GM21619 (cell line): ENCODE results near the gene SH3PXD2A.

ENCODE experiments used
- ATAC-seq: cut with Tn5 transposase; IDR thresholded peaks from one replicate; pipeline ENCODE4 v1.9.1; 2021; ENCODE audit not compliant: unreplicated experiment

Gene SH3PXD2A, protein sequence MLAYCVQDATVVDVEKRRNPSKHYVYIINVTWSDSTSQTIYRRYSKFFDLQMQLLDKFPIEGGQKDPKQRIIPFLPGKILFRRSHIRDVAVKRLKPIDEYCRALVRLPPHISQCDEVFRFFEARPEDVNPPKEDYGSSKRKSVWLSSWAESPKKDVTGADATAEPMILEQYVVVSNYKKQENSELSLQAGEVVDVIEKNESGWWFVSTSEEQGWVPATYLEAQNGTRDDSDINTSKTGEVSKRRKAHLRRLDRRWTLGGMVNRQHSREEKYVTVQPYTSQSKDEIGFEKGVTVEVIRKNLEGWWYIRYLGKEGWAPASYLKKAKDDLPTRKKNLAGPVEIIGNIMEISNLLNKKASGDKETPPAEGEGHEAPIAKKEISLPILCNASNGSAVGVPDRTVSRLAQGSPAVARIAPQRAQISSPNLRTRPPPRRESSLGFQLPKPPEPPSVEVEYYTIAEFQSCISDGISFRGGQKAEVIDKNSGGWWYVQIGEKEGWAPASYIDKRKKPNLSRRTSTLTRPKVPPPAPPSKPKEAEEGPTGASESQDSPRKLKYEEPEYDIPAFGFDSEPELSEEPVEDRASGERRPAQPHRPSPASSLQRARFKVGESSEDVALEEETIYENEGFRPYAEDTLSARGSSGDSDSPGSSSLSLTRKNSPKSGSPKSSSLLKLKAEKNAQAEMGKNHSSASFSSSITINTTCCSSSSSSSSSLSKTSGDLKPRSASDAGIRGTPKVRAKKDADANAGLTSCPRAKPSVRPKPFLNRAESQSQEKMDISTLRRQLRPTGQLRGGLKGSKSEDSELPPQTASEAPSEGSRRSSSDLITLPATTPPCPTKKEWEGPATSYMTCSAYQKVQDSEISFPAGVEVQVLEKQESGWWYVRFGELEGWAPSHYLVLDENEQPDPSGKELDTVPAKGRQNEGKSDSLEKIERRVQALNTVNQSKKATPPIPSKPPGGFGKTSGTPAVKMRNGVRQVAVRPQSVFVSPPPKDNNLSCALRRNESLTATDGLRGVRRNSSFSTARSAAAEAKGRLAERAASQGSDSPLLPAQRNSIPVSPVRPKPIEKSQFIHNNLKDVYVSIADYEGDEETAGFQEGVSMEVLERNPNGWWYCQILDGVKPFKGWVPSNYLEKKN

DNA sequence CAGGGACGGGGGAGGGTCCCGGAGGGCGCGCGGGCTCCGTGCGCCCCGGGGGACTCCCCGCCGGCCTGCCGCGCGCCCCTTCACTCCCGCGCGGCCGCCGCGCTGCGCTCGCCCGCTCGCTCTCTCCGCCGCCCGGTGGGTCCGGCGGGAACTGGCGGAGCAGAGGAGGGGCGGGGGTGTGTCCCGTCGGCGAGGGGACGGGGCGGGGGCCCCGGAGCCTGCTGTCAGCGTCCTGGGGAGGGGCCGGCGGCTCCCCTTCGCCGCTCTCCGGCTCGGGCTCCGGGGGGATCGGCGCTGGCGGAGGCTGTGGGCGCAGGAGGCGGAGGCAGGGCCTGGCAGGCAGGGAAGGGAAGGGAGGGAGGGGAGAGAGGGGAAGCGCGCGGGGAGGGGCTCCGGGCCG is at the start of gene SH3PXD2A:
TSS of gene SH3PXD2A (minus strand) at position 153 of the 400 bp plus-strand sequence. CDS start 310 bp downstream, outside the sequence.
- ATAC-seq: no peak

DNA sequence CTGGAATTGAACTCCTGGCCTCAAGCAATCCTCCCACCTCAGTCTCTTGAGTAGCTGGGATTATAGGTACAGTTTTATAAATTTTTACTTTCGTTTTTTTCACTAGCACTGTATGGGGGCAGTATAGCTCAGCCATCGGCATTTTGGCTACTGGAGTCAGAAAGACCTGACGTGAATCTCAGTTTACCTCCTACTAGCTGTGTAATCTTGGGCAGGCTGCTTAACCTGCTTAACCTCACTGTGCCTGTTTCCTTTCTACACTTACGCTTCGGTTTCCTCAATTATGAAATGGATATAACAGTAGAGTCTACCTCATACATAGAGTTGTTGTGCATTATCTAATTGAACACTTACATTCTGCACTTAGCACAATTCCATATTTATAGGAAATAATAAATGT is 45.9 kb upstream of the SH3PXD2A start:
- no peak for ATAC-seq

DNA sequence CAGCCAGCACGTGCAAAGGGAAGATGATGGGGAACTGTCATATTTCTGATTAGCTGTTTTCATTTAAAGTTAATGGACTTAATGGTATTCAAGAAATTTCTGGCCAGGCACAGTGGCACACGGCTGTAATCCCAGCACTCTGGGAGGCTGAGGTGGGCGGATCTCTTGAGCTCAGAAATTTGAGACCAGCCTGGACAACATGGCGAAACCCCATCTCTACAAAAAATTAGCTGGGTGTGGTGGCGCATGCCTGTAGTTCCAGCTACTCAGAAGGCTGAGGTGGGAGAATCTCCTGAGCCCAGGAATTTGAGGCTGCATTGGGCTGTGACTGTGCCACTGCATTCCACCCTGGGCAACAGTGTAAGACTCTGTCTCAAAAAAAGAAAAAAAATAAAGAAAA is 43.9 kb upstream of the SH3PXD2A start:
- ATAC-seq: no peak

DNA sequence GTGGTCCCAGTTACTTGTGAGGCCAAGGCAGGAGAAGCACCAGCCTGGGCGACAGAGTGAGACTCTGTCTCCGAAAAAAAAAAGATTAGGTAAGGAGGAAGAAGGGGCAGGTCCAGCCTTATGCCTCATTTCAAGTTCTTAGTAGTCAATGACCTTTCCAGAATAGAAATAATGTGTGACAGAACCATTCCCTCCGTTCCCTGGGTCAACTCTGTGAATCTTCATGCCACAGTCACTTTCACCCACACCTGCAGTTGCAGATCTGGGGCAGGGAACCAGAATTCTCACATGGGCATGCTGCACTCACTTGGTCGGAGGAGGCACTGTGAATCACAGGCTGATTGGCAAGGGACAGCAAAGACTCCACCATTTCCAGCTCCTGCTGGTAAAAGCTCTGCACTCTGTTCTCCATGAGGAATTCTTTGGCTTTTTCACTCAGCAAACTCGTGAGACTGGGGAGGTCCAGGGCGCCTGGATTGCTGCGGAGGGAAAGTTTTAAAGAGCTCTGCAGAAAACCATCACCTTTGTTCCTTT is 41.9 kb upstream of the SH3PXD2A start:
- ATAC-seq: no peak

DNA sequence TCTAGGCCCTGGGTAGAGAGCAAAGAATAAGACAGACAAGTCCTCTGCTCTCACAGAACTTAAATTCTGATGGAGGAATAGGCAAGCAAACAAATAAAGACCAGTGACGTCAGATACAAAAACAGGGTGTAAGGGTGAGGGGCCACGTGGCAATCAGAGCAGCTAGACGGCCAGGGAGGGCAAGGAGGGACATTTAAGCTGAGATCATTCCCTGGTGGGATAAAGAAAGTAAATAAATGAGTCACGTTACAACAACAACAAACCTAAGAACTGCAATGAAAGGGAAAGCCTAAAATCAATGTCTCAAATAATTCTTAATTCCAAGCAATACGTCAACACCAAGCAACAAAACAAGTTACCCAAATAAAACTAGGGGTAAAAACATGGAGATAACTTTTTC is 40.8 kb upstream of the SH3PXD2A start:
- no peak for ATAC-seq

DNA sequence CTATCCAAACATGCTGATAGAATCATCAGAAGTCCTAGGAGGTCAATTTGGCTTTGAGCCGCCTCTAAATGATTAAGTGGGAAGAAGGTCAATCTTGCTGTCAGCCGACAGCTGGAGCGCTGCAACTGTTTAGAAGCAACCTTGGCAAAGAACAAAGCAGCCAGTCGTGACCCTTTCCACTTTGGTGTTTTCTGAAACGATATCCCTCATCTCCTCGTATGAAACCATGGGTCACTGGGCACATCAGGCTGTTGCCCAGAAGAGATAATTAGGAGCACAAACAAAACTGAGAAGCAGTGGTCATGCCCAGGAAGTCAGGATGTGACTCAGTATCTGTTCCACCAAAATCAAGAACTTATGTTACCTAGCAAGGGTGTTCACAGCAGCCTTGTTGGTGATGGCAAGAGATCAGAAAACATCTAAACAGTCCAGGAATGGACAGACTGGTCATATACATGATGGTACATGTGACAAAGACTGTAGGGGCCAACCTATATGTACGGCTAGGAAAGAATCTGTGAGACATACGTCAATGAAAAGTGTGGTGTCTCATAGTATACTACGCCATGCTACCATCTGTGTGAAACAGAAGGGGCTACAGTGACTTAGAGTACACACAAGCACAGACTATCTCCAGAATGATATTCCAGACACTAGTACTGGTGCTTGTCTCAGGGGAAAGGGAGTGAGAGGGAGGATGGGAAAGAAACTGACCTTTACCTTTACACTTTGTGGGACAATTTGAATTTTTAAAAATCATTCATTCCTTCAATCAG is 40.2 kb upstream of the SH3PXD2A start:
- no peak for ATAC-seq

DNA sequence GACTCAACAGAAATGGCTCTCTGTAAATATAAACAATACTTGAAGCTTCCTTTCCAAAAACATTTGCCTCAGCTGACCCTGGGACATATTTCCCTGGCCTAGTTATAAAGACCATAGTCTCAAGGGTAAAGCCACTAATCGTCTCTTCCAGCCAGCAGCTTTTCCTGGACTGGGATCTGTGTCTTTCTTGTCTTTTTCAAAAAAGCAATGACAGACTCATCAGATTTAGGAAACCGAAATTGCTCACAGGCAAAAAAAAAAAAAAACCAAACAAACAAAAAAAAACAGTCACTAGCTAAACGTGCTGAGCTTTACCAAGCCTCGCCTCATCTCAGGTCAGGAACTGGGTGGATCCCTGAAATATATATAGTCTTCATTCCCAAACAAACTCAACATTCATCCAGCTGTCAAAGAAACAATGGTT is 39.1 kb upstream of the SH3PXD2A start:
- ATAC-seq: no peak

DNA sequence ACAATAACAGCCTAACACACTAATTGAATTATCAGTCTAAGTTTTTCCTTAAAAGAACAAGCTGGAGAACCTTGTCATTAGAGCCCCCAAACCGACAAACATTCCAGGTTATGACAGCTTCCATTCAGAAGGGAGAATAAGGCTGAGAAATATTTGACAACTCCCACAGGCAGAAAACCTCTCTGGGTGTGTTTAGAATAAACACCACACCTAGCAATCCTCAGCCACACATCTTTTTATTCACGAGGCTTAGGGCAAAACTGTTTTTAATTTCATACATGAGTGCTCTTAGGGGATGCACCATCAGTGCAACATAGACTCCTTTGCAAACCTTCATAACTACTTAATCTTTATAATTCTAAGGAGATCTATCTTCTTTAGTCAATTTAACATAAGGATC is 38.4 kb upstream of the SH3PXD2A start:
- ATAC-seq: no peak

DNA sequence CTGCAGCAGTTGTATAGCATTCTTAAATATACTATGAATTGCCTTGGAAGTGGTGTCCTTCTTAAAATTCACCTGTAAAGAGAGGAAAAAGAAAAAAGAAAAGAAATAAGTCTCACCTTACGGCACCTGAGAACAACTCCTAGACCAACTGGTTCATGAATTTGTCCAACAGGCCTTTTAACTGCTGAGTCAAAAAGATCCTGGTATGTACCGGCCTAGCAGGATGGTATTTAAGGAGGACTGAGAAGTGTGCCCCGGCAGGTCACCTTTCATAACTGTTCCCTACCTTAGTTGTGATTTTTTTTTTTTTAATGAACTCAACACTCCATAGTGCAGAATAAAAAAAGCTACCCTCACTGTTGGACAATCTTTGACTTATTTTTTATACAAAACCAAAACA is 36.8 kb upstream of the SH3PXD2A start:
- ATAC-seq: no peak

DNA sequence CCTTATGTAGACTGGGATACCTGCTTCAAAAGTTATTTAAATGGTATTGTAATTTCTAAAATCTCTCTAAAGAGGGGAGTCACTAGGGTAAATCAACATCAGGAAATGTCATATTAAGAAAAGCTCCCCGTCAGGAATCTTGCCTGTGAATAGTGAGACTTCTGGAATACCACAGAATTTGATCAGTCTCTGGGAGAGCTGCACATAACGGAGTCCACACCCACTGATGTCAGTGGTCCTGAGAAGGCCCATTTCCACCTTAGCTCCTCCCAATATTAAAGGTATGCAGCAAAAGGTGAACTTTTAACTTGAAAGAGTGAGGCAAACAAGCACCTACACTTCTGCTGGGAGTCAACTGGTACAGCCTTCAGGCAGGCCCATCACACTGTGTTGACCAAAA is 35.3 kb upstream of the SH3PXD2A start:
- no peak for ATAC-seq

DNA sequence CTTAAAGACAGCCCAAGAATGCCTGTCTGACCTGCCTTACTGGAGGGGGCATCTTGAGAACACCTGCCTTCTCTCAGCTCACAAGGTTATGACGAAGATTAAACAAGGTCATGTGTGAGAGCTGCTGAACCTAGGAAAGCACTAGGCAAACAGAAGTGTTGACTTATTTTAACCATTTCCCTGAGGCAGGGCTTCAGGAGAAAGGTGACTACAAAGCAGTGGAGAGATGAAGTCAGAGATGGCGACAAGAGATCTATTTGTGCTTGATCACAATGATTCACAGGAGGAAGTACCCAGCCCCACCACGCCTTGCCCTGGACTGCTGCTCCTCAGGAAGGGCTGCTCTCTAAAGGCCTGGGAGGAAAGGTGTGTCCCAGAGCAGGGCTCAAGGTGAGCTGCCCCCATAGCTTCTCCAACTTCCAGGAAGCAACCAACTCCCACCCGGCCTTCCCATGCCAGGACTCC is 34.9 kb upstream of the SH3PXD2A start:
- no peak for ATAC-seq

DNA sequence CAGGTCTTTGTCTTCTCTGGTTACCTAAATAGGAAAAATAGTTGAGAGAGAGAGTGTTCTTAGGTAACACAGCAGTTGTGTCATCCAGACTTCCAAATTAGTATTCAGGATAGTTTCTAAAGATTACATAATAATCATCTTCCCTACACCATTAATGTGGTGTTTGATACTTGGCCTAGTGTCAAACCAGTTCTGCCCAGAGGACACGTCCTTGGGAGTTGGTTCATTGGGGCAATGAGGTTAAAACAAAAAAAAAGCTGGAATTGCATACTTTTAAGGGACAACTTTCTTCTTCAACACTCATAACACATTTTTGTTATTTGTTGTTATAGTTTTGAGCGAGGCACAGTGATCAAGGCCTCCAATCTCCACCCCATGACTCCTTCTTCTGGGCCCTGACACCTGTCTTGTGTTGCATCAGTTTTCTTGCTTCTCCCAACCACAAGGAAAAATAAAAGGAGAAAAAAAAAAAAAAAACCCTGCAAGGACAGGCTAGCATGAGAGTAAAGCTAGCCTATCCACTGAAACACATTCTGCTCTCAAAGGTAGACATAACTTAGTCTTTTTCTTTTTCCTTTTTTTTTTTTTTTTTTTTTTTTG is 33.8 kb upstream of the SH3PXD2A start:
- ATAC-seq: no peak

DNA sequence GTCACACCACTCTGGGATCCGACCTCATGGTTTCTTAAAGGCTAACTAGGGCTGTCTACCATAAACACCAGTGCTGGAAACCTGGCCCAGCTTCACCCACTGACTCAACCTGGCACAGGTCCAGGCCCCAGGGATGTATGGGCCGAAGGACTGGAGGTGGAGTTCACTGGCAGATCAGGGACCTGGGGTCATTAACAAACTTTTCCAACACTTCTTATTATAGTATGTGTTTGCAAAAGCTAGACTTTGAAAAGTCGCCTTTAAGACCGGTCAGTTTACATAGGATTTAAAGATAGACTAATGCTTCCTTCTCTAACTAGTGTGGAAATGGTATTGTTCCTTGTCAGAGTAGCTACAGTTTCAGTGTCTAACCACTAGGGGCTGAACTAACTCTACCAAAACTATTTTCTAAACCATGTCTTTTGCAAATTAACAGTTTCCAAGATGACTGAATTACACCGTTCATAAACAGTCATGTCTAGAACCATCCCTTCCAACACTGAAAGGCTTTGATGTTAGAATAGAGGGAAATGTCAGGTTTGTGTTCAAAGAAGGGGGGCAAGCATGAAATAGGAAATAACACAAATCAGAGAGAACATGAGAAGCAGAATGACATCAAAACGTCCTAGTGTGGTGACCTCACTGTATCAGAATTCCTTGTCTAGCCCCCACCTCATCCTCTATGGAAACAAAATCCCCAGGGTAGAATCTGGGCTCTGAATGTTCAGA is 32.9 kb upstream of the SH3PXD2A start:
- peak; percentile 68 for ATAC-seq

DNA sequence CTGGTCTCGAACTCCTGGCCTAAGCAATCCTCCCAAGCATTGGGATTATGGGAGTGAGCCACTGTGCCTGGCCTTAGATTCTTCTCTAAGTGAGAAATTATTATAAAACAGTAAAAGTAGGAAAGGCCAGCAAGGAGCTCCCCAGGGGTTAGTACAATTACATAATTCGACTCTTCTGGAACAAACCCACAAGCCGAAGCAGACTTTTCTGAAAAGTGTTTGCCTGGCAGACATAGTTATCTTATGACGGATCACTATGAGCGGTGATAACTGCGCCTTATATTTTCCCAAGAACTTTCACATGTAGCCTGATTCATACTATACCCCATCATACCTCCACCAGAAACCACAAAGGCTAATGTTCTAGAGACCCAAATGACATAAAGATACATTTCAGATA is 30.2 kb upstream of the SH3PXD2A start:
- ATAC-seq: no peak

DNA sequence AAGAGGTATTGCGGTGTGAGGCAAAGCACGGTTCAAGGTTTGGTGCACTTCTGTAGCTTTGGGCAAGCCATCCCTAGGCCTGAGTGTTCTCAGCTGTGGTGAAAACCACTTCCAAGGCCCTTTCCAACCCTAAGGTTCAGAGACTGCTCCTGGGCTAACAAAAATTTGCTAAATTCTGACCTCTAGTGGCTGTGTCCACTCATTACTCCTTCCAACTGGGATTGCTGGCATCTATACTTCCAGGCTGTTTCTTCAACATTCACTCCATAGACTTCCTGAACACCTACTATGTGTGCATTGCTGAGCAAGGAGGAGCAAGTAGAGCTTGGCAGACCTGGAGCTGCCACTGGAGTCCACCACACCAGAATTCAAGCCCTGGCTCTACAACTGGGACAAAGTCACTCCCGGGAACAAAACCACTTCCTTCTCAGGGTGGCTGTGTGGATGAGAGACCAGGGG is 29.3 kb upstream of the SH3PXD2A start:
- peak; percentile 51 for ATAC-seq

DNA sequence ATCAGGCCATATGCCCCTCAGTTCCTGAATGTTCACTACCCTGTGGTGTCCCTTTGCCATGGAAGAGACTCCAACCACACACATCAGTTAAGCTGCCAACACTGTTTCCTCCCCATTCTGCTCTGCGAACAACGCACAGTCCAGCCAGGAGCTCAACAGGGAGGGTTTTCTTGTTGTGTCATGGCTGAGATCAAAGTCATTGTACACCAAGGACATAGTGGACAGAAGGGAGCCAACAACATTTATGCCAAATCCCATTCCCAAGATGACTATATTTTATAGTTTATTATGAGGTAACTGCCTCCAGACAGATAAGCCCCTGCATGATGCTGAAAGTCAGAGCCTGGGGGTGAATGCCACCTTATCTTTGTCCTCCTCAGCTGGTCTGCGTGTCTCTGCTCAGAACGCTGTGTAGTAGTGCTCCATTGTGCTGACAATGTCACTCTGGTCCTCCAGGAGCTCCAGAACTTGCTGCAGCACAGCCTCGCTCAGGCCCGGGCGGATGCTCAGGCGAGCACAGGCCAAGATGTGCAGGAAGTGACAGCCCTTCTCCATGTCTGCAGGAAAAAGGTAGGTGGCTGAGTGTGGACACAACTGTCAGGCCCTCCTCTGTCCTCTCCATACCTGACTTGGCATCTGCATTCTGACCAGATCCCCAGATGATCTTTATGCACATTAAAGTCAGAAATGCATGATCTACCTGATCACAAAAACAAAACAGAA is 27.1 kb upstream of the SH3PXD2A start:
- no peak for ATAC-seq

DNA sequence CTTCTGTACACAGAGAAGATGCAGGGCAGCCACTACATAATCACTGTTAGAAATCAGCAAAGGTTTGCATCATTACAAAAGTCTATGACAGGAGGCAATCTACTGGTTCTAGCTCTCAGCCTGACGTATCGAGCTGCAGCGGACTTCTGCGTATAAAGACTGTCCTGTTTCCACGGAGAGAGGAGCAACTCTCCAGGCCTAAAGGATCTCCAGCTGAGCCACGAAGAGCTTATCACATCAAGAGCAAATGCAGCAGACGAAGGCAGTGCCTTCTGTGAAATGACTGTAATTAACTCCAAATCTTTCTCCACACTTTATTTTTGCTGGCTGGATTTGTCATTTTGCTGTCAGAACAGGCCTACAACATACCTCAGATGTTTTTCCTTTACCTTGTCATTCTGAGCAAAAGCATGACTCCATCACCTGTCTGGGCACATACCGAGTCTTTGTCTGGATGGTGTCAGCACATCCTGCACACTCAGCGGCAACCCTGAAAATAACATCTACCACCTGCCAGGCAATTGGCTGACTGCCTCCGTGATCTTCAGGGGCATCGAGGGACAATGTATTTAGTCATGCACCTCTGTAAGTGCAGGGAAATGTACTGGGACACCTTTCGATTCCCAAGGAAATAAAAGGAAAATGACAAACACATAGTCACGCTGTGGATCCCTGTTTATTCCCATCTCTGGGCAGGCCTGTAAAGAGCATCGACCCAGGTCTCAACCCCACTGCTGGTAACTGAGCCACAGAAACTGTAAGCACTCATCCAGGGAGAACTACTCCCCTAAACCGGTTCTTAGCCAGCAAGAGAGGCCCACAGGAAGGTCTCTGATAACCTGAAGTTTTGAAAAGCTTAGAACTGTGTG is 26.3 kb upstream of the SH3PXD2A start:
- no peak for ATAC-seq

DNA sequence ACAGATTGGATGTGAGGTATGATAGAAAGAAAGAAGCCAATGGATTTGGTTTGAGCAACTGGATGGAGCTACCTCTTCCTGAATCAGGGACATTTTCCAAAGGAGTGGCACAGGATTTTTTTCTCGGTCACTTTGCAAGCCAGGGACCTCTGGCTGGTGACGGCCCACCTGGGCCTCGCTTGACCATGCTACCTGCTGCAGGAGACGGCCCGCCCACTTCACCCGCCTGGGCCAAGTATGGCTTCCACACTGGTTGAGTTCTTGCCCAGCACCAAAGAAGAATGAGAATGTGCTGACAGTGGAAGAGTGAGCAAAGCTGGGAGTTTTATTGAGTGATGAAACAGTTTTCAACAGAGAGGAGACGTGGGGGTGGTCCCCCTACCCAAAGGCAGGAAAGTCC is 24.5 kb upstream of the SH3PXD2A start:
- ATAC-seq: no peak
